Activated CD8-positive, alpha-beta T cell treated with anti-CD3 and anti-CD28 coated beads, Interleukin-2, amount 10 ng/mL, durations not matched to agents 7 days and 5 days (primary cell): Measurements from ENCODE around the gene FSTL4. TPM values are rescaled to one million over a fixed set of nuclear protein-coding genes. Genes with fewer than 3 reads are reported as not detected.

Source experiments
- ATAC-seq: fragments of 150-1000 bp; cut with Tn5 transposase; one replicate; pipeline ENCODE4 v1.10.0; 2021; ENCODE audit warnings: moderate library complexity
- CTCF ChIA-PET: fragments of 350-600 bp; sonication (Branson Sonifier 250); formaldehyde crosslinking; loops from one replicate; lab custom pipeline; 2021; ENCODE audit warnings: antibody characterized with exemption; lab: Charles Lee
- POLR2A ChIA-PET: fragments of 350-600 bp; sonication (Branson Sonifier 250); formaldehyde crosslinking; loops from one replicate; lab custom pipeline; 2021; ENCODE audit warnings: antibody characterized with exemption; lab: Charles Lee
- DNase-seq: peaks from one replicate; pipeline ENCODE4 v3.0.0-alpha.2; 2020
- H3K27ac Mint-ChIP-seq: one replicate; pipeline ENCODE4 v1.8.0; 2021; ENCODE audit warnings: mild to moderate bottlenecking, mixed read lengths
- H3K27me3 Mint-ChIP-seq: one replicate; pipeline ENCODE4 v1.8.0; 2021; ENCODE audit warnings: low read depth, mixed read lengths
- H3K36me3 Mint-ChIP-seq: one replicate; pipeline ENCODE4 v1.8.0; 2021; ENCODE audit warnings: low read depth, mixed read lengths
- H3K4me1 Mint-ChIP-seq: one replicate; pipeline ENCODE4 v1.8.0; 2021; ENCODE audit warnings: low read depth, mixed read lengths
- H3K4me3 Mint-ChIP-seq: one replicate; pipeline ENCODE4 v1.8.0; 2021; ENCODE audit warnings: mild to moderate bottlenecking, mixed read lengths
- H3K9me3 Mint-ChIP-seq: one replicate; pipeline ENCODE4 v1.8.0; 2022; ENCODE audit warnings: mixed read lengths; ENCODE audit not compliant: insufficient read depth
- total RNA-seq, 2 experiments: library from RNA; stranded (reverse); gene quantifications; one replicate each; pipeline ENCODE4 v1.2.3, GENCODE V29; 2021

FSTL4 gene
- total RNA-seq, 2 experiments from 2014 or later, result not detected

DNA sequence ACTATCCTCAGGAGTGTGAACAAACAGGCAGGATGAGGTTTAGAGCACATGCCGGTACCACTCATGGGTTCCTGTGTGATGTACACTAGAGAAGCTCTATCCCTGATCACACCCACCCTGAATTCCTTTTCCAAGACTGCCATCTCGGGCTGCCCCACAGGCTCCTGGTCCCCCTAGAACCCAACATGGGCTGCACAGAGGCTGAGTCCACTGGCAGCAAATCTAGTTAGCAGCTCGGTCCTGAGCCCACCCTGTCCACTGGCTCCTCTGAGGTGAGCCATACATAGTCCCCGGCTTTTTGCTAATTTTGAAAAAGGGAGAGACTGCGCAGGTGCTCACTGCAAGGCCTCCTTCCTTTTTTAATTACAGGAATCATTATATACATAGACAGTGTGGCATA lies 227.0 kb downstream of the FSTL4 start:
- DNase-seq (no peak), ATAC-seq (no peak)
- no peak overlapping the region for H3K27ac Mint-ChIP-seq
- H3K36me3 Mint-ChIP-seq, result no peaks in the 10 kb centered on the region
- CTCF ChIA-PET, result no interaction called here
- POLR2A ChIA-PET, result no interaction called here
- H3K4me1 Mint-ChIP-seq, result no peaks in the 10 kb centered on the region
- no peak overlapping the region for H3K4me3 Mint-ChIP-seq
- peaks cover 34% of the 10 kb centered on the region for H3K27me3 Mint-ChIP-seq
- no peaks in the 10 kb centered on the region for H3K9me3 Mint-ChIP-seq

DNA sequence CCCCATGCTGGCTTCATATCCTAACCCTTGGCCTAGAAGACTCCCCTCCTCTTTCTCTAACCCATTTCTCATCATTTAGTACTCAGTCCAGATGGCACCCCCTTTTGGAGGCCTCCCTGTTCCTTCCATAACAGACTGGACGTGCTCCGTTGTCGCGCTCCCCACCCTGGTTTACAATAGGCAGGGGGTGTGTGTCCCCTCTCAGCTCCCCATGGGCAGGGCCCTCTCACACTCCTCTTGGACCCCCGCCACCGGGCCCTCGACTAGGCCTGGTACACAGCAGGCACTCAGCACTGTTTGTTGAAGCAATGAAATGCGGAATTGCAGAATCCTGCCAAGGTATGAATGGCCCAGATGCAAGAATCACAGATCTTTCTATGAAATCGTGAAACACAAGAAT lies 227.4 kb downstream of the FSTL4 start:
- H3K36me3 Mint-ChIP-seq, result no peaks in the 10 kb centered on the region
- DNase-seq (no peak), ATAC-seq (no peak)
- H3K27me3 Mint-ChIP-seq, result peaks cover 33% of the 10 kb centered on the region
- ChIA-PET CTCF (no interaction called here), POLR2A (no interaction called here)
- no peaks in the 10 kb centered on the region for H3K4me1 Mint-ChIP-seq
- no peaks in the 10 kb centered on the region for H3K9me3 Mint-ChIP-seq
- no peak overlapping the region for H3K4me3 Mint-ChIP-seq
- H3K27ac Mint-ChIP-seq, result no peak overlapping the region

- Mint-ChIP-seq H3K4me1 (no peaks in the 10 kb centered on the region), H3K27ac (no peak overlapping the region), H3K27me3 (peaks cover 29% of the 10 kb centered on the region), H3K4me3 (no peak overlapping the region), H3K9me3 (no peaks in the 10 kb centered on the region), H3K36me3 (no peaks in the 10 kb centered on the region)
- ChIA-PET POLR2A (no interaction called here), CTCF (no interaction called here)
- ATAC-seq (no peak), DNase-seq (no peak)
Observed at GRCh38 chr5:133384120-133384855, 228.1 kb downstream of the FSTL4 start.

DNA sequence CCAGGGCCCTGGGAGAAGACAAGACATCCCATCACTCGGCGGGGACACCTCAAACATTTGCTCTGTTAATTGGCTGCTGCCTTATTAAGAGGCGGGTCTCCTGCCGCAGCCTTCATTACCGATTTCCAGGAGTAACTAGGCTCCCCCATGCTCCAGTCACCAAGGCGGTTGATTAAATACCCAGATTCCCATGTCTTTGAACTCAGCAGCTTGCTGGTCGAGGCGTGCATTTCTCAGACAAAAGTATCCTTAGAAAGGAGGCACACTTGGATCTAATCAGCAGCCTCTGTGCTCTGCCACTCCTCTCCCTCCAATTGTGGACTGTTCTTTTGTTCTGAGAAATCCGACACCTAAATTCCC lies 228.8 kb downstream of the FSTL4 start:
- CTCF ChIA-PET, result no interaction called here

GRCh38 chr5:133382661-133383579 lies 229.4 kb downstream of the FSTL4 start:
- no peak for DNase-seq
- ChIA-PET CTCF (no interaction called here), POLR2A (no interaction called here)

More for the DNA sequence above, 228.8 kb downstream of the FSTL4 start:
- ATAC-seq, result no peak
- Mint-ChIP-seq H3K4me1 (no peaks in the 10 kb centered on the region), H3K4me3 (no peak overlapping the region), H3K36me3 (no peaks in the 10 kb centered on the region), H3K27ac (no peak overlapping the region), H3K9me3 (no peaks in the 10 kb centered on the region), H3K27me3 (peaks cover 27% of the 10 kb centered on the region)
- no peak for DNase-seq
- POLR2A ChIA-PET, result no interaction called here

DNA sequence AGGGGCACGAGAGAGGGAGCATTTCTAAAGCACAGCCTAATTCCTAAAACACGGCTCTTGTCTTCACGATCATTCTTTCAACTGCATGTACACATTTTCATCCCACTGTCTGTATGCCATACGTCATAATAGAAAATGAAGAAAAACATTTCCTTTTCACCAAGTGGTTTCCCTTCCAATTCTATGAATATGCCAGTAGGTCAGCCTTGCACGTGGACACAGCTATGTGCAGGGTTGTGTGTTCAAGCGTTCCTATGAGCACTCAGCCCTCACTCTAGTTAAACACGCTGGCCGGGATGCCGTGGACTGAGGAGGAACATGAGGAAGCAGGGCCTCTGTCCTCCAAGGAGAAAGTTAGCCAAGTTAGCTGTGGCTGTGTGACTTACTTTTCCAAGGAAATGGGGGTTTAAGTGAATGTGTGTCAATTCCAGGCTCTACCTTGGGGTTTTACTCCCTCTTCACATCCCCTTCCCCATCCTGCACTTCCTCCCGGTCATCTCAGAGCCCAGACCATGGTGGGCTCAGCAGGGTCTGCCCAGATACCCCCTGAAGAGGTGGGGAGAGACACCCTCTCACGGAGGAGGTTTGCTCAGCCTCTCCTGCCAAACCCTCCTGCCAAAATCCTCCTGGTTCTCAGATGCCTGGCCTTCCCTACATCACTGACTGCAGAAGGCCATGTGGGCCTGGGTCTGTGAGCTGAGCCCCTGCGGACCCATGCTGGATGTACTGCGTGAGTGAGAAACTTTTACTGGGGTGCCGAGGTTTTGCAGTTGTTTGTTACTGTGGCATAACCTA lies 230.6 kb downstream of the FSTL4 start:
- H3K4me1 Mint-ChIP-seq, result no peaks in the 10 kb centered on the region
- ChIA-PET POLR2A (no interaction called here), CTCF (no interaction called here)
- H3K27me3 Mint-ChIP-seq, result peaks cover 22% of the 10 kb centered on the region
- H3K9me3 Mint-ChIP-seq, result peaks cover 7% of the 10 kb centered on the region
- no peak overlapping the region for H3K4me3 Mint-ChIP-seq
- ATAC-seq (no peak), DNase-seq (no peak)
- H3K27ac Mint-ChIP-seq, result no peak overlapping the region
- no peaks in the 10 kb centered on the region for H3K36me3 Mint-ChIP-seq

More at GRCh38 chr5:133382661-133383579, 229.4 kb downstream of the FSTL4 start:
- H3K27ac Mint-ChIP-seq, result no peak overlapping the region
- no peaks in the 10 kb centered on the region for H3K4me1 Mint-ChIP-seq
- ATAC-seq, result no peak
- peaks cover 24% of the 10 kb centered on the region for H3K27me3 Mint-ChIP-seq
- H3K36me3 Mint-ChIP-seq, result no peaks in the 10 kb centered on the region
- H3K9me3 Mint-ChIP-seq, result peaks cover 1% of the 10 kb centered on the region
- no peak overlapping the region for H3K4me3 Mint-ChIP-seq

- no peaks in the 10 kb centered on the region for H3K36me3 Mint-ChIP-seq
- H3K4me1 Mint-ChIP-seq, result no peaks in the 10 kb centered on the region
- ChIA-PET CTCF (no interaction called here), POLR2A (no interaction called here)
- peaks cover 11% of the 10 kb centered on the region for H3K9me3 Mint-ChIP-seq
- peaks cover 17% of the 10 kb centered on the region for H3K27me3 Mint-ChIP-seq
- ATAC-seq, result no peak
- H3K27ac Mint-ChIP-seq, result no peak overlapping the region
- no peak for DNase-seq
- no peak overlapping the region for H3K4me3 Mint-ChIP-seq
Observed at GRCh38 chr5:133381041-133381440, 231.3 kb downstream of the FSTL4 start.

GRCh38 chr5:133377736-133378135 lies 234.6 kb downstream of the FSTL4 start:
- DNase-seq (no peak), ATAC-seq (no peak)
- no peaks in the 10 kb centered on the region for H3K4me1 Mint-ChIP-seq
- H3K27ac Mint-ChIP-seq, result no peak overlapping the region
- H3K27me3 Mint-ChIP-seq, result peaks cover 11% of the 10 kb centered on the region
- H3K4me3 Mint-ChIP-seq, result no peak overlapping the region
- ChIA-PET POLR2A (no interaction called here), CTCF (no interaction called here)
- peaks cover 11% of the 10 kb centered on the region for H3K9me3 Mint-ChIP-seq
- H3K36me3 Mint-ChIP-seq, result no peaks in the 10 kb centered on the region

GRCh38 chr5:133376986-133377385 lies 235.4 kb downstream of the FSTL4 start:
- DNase-seq, result no peak
- ChIA-PET CTCF (no interaction called here), POLR2A (no interaction called here)
- Mint-ChIP-seq H3K36me3 (no peaks in the 10 kb centered on the region), H3K4me1 (no peaks in the 10 kb centered on the region), H3K27me3 (peaks cover 11% of the 10 kb centered on the region), H3K9me3 (peaks cover 11% of the 10 kb centered on the region), H3K27ac (no peak overlapping the region), H3K4me3 (no peak overlapping the region)
- no peak for ATAC-seq

DNA sequence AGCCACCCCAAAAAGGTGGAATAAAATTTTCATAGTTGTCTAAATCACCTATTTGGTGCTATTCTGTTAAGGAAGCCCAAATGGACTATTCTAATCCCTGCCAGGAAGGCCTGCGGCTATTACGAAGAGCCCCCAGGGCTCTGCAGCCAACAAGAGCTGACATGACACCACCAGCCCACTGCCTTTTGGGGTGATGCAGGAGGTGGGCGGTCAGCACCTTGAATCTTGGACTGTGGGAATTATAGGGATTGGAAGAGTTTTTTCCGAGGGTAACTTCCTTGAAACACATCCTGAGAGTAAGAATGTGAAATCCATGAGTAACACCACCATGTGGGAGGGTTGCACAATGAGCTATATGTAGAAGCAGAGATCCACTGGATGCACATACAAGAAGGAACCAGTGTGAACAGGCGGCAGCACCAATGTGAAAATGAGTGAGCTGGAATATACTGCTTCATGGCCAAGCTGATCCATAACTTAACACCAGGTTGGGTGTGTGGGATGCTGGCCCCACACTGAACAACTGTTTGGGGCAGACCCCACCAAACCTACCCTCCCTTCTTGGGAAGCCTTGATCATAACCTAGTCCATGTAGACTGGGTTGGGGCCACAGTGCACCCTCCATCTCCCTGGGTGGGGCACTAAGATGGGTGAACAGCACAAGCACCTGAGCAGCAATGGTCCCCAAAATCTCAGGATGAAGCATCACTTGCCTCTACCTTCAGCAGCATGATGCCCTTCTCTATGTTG lies 239.0 kb downstream of the FSTL4 start:
- ChIA-PET CTCF (interaction anchor here (0.7 kb wide), 1 partner anchor 51 kb away, joined by 3 read pairs; no protein-coding TSS in a partner anchor), POLR2A (no interaction called here)
- no peaks in the 10 kb centered on the region for H3K36me3 Mint-ChIP-seq
- ATAC-seq, result no peak
- H3K27ac Mint-ChIP-seq, result no peak overlapping the region
- peaks cover 6% of the 10 kb centered on the region for H3K27me3 Mint-ChIP-seq
- H3K4me3 Mint-ChIP-seq, result no peak overlapping the region
- peaks cover 11% of the 10 kb centered on the region for H3K9me3 Mint-ChIP-seq
- no peaks in the 10 kb centered on the region for H3K4me1 Mint-ChIP-seq
- no peak for DNase-seq

DNA sequence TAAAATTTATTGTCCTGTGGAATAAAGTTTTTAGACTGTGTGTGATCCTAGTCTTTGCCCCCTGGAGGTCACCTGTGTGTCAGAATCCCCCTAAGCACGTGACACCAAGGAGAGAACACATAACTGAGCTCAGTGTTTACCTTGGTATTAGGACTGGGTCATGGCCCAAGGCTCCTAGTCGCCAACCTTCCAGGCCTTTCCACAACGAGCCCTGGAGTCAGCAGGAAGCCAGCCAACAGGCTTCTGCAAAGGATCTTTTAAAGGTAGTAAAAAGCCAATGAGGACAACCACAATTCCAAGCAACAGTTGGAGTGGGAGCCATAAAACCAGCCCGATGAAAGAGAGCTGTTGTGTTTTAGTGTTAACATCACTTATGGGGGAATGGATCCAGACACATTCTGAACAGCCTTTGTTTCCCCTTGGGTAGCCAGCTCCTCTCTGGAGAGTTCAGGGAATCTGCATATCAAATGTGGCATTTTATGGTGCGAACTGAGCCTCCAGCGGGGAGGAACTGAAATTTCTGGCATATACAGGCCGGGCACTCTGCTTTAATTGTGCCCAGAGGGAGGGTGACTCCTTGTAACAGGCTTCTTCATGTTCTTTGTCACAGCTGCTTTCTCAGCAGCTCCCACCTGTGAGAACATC lies 239.9 kb downstream of the FSTL4 start:
- H3K9me3 Mint-ChIP-seq, result peaks cover 5% of the 10 kb centered on the region
- DNase-seq (no peak), ATAC-seq (no peak)
- H3K4me3 Mint-ChIP-seq, result no peak overlapping the region
- H3K4me1 Mint-ChIP-seq, result no peaks in the 10 kb centered on the region
- H3K27ac Mint-ChIP-seq, result no peak overlapping the region
- POLR2A ChIA-PET, result no interaction called here
- H3K36me3 Mint-ChIP-seq, result no peaks in the 10 kb centered on the region
- CTCF ChIA-PET, result no interaction called here
- H3K27me3 Mint-ChIP-seq, result peaks cover 4% of the 10 kb centered on the region
